H1 (cell line): ENCODE data around the gene USP10. TPM values are rescaled to one million over a fixed set of nuclear protein-coding genes. Genes with fewer than 3 reads are reported as not detected.

Experiments
- EZH2 ChIP-seq: fragments of 200-600 bp; sonication (generic); IDR thresholded peaks from 2 replicates; pipeline ENCODE4 v1.7.1; 2012; ENCODE audit warnings: low read depth, mild to moderate bottlenecking, moderate library complexity, low read length, inconsistent platforms; ENCODE audit not compliant: severe bottlenecking
- HDAC6 ChIP-seq: IDR thresholded peaks from one replicate; pipeline ENCODE4 v1.7.1; 2012; ENCODE audit warnings: low read depth, mild to moderate bottlenecking, inconsistent platforms, low read length, moderate library complexity
- JUN ChIP-seq: IDR thresholded peaks from 2 replicates; pipeline ENCODE4 v1.6.1; 2011; ENCODE audit warnings: low read depth, mild to moderate bottlenecking, improper control_type of control experiment, low read length
- PHF8 ChIP-seq: fragments of 200-600 bp; sonication (generic); conservative IDR thresholded peaks from 2 replicates; pipeline ENCODE4 v1.7.1; 2012; ENCODE audit warnings: low read depth, mild to moderate bottlenecking, inconsistent platforms, low read length, moderate library complexity
- POU5F1 ChIP-seq: IDR thresholded peaks from 2 replicates; pipeline ENCODE4 v1.6.1; 2011; ENCODE audit warnings: low read depth, mild to moderate bottlenecking, low read length, moderate library complexity
- SAP30 ChIP-seq: fragments of 300-600 bp; sonication (generic); IDR thresholded peaks from 2 replicates; pipeline ENCODE4 v1.7.1; 2012; ENCODE audit warnings: low read length, moderate library complexity, mild to moderate bottlenecking, inconsistent platforms; ENCODE audit not compliant: insufficient read depth, insufficient replicate concordance
- SIN3A ChIP-seq, 2 experiments: IDR thresholded peaks in 1 of 2; conservative IDR thresholded peaks in 1 of 2; 2 replicates each; pipeline ENCODE4 v1.6.1; 2011 to 2012; ENCODE audit warnings: low read length in 2 of 2, improper control_type of control experiment in 1 of 2, low read depth in 1 of 2, mild to moderate bottlenecking in 1 of 2
- SP1 ChIP-seq: IDR thresholded peaks from 2 replicates; pipeline ENCODE4 v1.6.1; 2011; ENCODE audit warnings: low read depth, low read length
- USF2 ChIP-seq: IDR thresholded peaks from 2 replicates; pipeline ENCODE4 v1.6.1; 2011; ENCODE audit warnings: low read length, improper control_type of control experiment
- YY1 ChIP-seq: IDR thresholded peaks from 2 replicates; pipeline ENCODE4 v1.6.1; 2011; ENCODE audit warnings: low read depth, mild to moderate bottlenecking, low read length
- polyA plus RNA-seq, 7 experiments: library from polyadenylated mRNA; depleted of rRNA in 3 of 7; stranded (reverse) in 5 of 7; unstranded in 2 of 7; fragments of >200 nt in 5 of 7; fragments of 200-250 nt in 2 of 7; gene quantifications; 1 replicate in 5 of 7; 2 replicates in 1 of 7; 4 replicates in 1 of 7; pipeline versions ENCODE4 v1.2.1 to v1.2.3, GENCODE V29; 2011 to 2013; ENCODE audit warnings: missing spikeins in 2 of 7, mixed read lengths in 2 of 7
- total RNA-seq: library from RNA; stranded (reverse); fragmentation: NEBNext Ultra II Directional; extraction: Animal tissue kit (Norgen Biotek cat#: 25700); gene quantifications from 2 replicates; pipeline ENCODE4 v1.2.1, GENCODE V29; 2021

The USP10 gene
- total and polyA plus RNA-seq, 2 of the 8 experiments (the other 6 are each of a cell fraction or from before 2014, with no cell fraction given) = 171 to 195 TPM

GRCh38 chr16:84821728-84822689 is 122.2 kb downstream of the USP10 start (continued):
- TF ChIP-seq USF2 (no peak), JUN (no peak), SIN3A (conservative IDR thresholded peaks at IDR 0.05 in 1 of 2, IDR thresholded peaks at IDR 0.05 in 1 of 2; ENCODE audit: low read depth in 1 of 2, low read length in 2 of 2) (no peak), SP1 (no peak), PHF8 (no peak), EZH2 (no peak), HDAC6 (no peak), POU5F1 (no peak), YY1 (no peak), SAP30 (no peak)
